GM21367 (cell line): ENCODE results near the gene RPTOR.

Source experiments
- ATAC-seq: cut with Tn5 transposase; IDR thresholded peaks from one replicate; pipeline ENCODE4 v1.9.1; 2021; ENCODE audit not compliant: unreplicated experiment

RPTOR gene

GRCh38 chr17:80663781-80664206, 119.2 kb downstream of the RPTOR start:
- ATAC-seq = no peak

DNA sequence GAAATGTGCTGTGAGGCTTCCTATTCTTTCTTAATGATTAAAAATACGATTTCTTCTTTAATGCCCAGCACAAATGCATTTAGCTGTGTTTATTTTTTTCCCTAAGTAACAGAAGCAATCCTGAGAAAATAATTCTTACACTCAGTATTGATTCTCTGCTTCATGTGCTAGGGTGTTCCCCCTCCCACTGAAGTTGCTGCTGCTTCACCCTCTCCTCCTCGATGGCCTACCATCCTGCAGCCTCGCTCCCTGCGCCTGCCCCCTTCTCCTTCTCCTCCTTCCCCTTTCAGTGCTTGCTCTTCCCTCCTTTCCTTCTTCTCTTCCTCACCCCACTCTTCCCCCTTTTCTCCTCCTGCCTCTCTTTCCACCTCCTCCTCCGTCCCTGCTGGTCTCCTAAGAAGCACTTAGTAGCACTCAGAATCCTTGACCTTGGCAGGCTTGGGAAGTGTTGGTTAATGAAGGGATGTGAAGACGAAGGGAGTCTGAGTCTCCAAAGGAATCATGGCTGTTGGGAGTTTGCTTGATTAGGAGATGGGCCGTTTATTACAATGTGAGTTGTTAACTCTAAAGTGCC, 119.7 kb downstream of the RPTOR start:
- no peak for ATAC-seq

DNA sequence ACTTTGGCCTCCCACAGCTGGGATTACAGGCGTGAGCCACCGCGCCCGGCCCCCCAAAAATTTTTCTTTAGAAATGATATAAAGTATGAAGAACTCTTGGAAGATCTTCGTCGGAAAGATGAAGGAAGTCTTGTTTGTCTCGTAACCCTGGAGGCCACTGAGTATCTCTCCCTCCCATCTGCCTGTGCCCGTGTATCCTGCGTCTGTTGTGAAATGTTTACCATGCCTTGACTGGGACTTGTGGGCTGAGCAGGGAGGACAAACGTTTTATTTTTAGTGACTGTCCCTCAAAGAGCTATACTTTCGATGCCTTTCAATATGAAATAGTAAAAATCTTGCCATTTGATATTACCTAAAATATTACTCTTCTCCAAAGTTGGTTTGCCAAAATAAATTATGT, 121.2 kb downstream of the RPTOR start:
- no peak for ATAC-seq

DNA sequence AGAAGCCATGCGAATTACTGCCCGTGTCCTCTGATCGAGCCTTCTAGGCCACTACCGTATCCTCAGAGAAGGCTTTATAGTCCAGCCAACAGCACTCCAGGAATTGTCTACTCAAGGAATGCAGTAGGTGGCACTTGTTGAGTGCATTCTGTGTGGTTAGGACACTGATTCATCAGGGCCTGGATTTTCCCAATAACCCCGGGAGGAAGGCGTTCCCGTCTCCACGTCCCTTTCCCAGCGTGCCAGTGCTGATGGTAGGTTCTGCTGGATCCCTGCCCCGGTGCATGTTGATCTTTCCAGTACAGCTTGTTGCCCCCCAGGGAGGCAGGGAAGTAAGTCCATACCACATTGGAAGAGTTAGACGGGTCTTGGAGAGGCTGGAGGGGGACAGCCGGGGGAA, 122.2 kb downstream of the RPTOR start:
- no peak for ATAC-seq

- ATAC-seq = no peak
Observed at GRCh38 chr17:80667462-80668277, 123.0 kb downstream of the RPTOR start.

GRCh38 chr17:80668375-80669148, 123.9 kb downstream of the RPTOR start:
- ATAC-seq = no peak

- ATAC-seq = no peak
Observed at GRCh38 chr17:80671039-80671824, 126.6 kb downstream of the RPTOR start.

- ATAC-seq = no peak
Observed at GRCh38 chr17:80671825-80672110, 127.1 kb downstream of the RPTOR start.

DNA sequence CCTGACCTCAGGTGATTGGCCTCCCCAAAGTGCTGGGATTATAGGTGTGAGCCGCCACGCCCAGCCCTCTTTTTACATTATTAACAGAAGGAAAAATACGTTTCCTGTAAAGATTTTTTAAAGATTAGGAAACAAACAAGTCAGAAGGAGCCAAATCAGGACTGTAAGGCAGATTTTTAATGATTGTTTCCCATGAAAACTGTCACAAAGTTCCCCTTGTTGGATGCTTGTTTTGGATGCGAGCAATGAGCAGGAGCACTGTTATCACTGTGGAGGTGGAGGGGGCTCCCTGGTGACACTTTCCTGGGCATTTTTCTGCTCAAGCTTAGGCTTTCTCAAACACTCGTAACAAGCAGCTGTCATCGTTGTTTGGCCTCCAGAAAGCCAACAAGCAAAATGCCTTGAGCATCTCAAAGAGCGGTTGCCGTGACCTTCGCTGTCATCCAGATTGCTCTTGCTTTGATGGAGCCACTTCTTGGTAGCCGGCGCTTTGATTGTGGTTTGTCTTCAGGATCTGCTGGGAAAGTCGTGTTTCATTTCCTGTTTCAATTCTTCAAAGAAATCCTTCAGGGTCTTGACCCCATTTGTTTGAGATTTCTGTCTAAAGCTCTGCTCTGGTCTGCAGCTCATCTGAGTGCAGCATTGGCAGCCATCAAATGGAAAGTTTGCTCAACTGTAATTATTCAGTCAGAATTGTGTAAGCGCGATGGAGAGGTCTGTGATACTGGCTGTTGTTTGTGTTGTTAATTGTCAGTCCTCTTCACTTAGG, 128.7 kb downstream of the RPTOR start:
- no peak for ATAC-seq

DNA sequence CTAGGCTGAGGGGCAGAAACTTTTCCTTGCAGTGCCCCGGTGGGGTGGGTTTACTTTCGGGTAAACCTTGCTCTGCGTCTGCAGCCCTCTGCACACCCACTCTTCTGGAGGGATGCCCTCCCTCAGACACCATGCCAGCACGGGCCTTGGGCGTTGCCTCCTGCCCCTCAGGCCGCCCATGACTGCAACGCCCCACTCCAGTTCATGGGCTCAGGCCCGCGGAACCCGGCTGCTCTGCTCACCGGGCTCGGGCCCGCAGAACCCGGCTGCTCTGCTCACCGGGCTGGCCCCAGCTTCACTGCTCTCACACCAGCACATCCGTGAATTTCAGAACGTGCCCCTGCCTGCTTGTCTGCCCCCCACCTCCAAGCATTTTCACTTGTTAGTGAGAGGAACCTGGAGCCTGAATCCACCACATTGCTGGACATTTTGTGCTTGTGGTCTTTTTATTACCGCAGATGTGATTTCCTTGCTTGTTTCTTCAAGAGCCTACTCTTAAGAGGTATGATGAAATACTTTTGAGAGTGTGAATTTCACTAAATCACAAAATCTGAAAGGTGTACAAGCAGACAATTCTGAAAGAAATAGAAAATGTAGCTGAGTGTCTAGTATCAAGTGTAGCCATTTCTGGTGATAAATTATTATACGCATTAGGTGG, 130.9 kb downstream of the RPTOR start:
- ATAC-seq = no peak

DNA sequence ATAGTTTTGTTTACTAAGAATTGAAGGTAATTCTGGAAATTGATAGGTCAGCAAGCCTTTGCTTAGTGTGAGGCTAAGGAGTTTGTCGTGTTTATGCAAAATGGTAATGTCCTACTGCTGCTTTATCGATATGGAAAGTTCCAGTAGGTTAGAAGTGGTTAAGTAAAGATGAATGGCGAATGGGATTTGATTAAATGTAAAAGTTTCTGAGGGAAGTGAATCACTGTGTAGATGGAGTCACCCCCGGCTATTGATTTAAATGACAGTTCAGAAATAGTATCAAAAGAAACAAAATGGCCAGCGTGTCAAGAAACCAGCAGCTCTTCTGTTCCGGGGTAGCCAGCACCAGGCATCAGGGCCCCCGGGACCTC, 131.4 kb downstream of the RPTOR start:
- no peak for ATAC-seq

DNA sequence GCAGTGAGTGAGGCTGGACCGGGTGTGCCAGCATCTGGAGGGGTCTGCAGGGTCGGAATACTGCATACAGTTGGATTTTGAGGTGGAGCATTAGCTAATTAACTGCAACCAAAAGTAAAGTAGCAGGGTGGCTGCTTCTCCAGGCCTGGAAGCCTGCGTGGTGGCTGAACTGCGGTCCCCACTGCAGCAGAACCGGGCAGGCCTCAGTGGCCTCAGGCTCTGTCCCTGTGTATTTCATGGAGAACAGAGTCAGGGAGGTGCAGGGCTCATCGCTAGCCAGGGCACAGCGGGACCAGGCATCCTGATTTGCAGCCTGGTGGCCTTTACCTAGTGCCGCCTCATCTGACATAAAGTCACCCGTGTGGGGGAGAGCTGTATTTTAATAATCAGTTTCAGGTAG, 131.9 kb downstream of the RPTOR start:
- ATAC-seq = no peak

- no peak for ATAC-seq
Observed at GRCh38 chr17:80677214-80677756, 132.6 kb downstream of the RPTOR start.

DNA sequence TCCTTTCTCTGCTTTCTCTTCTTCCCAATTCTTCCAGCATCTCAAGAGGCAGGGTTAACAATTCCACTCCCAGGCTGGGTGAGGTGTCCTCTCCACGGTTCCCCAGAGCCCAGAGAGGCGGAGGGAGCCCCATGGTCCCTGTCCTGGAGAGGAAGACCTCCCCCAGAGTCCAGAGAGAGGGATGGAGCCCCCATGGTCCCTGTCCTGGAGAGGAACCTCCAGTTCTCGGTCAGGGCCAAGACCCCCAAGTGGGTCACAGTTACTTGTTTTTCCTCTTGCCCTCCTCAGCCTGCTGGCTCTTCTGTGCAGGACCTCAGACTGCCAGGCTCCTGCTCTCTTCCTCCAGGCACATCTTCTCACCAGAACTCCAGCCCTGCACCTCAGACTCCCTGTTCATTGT, 135.2 kb downstream of the RPTOR start:
- no peak for ATAC-seq

DNA sequence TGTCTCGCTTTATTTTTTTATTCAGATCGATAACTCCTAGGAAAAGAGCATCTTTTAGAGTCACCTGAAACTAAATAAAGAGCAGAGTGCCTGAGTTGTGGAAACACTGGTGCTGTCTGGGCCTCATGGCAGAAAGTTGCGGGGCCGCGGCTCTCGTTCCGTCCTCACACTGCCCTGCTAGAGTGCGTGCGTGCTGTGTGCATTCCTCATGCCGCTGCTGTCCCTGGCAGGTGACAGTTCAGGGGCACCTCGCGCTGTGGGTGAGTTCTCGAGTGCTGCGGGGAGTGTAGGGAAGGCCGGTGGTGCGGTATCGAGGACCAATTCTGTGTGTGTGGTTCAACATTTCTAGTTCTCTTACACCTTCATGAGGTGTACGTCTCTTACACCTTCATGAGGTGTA, 136.6 kb downstream of the RPTOR start:
- no peak for ATAC-seq

DNA sequence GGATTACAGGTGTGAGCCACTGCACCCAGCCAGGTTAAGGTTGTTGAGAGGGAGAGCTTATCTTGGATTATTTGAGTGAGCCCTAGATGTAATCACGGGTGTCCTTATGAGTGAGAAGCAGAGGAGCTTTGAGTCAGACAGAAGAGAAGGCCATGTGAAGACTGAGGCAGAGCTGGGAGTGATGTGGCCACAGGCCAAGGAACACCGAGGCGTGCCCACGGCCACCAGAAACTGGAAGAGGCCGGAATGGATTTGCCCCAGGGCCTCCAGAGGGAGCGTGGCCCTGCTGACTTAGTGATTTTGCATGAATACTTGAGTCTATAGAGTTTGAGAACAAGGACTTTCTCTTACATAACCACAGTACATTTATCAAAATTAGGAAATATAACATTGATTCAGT, 137.7 kb downstream of the RPTOR start:
- ATAC-seq = no peak

DNA sequence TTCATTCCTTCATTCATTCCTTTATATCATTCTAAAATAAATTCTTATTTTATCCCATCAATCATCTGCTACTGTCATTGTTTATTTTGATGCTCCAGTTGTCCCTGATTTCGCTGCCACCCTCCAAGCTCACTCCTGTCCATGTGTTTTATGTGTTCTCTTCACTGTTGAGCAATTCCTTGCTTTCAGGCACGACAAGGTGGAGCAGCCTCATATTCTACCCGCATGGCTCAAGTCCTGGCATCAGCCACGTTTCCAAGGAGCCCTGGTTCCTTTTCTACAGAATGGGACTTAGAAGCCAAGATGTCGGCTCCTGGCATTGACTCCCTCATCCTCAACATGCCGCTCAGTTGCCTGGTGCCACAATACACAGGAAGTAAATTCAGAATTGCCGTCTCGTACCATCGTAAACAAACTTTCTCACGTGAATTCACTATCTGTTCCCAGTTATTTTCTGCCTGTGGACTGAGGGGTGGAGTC, 139.0 kb downstream of the RPTOR start:
- ATAC-seq = no peak

DNA sequence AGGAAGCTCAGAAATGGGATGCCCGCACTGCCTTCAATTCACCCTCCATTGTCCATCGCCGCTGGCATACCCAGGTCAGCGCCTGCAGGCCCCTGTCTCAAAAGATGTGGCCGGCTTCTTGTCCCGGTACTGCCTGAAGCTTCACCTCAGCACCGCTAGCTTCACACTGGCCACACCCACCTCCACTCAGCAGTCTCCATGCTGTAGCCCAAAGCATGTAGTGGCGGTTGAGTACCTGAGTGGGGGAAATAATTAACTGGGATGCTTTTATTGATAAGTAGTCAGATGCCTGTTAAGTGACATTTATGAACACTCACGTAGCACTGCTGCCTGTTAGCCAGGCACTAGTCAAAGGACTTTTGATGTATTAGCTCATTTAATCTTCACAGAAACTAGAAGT, 143.2 kb downstream of the RPTOR start:
- no peak for ATAC-seq

DNA sequence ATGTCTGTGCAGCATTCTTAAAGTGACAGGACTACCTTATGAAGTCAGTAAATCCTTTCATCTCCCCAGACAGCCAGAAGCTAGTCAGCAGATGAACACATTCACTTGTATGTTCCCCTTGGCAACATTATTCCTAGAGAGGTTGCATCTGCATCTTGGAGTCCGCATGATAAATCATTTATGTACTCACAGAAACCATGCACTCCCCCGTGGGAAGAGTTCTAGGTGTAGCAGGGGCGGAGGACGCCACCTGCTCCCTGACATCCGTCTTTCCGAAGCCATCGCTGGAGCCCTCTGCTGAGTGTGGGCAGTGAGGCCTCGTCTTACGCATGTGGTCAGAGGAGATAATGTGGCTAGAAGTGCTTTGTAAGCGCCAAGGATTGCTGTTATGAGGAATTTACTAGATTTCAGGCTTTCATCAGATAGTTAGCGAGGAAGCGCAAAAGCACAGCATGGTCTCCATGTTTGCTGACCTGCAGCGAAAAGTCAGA, 144.5 kb downstream of the RPTOR start:
- ATAC-seq = no peak

DNA sequence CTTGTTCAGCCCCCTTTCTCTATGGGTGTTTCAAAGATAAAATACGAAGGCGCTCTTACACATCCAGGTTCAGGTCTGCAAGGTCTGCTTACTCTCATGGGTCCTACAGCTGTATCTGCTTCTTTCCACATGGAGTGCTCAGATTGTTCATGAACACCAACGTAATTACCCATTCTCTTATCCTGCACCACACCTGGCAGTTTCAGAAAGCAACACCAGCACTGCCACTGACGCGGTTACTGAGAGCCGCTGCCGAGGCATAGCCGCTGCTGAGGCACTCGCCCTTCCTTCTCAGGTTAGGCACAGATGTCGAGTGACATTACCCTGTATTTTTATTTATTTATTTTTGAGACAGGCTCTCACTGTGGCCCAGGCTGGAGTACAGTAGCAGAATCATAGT, 147.1 kb downstream of the RPTOR start:
- no peak for ATAC-seq
